ENCODE results near the gene CCDC157. TPM values are rescaled to one million over a fixed set of nuclear protein-coding genes. Genes with fewer than 3 reads are reported as not detected.

The CCDC157 gene
- total and polyA plus RNA-seq, 10 of the 15 experiments (the other 5 are each of a cell fraction or from before 2014, with no cell fraction given) = 0.10 to 2.8 (median 1.2) TPM

- ChIA-PET POLR2A (interaction anchor here (0.9 to 8.7 kb wide), 5 partner anchors 19 to 96 kb away, joined by 3 to 198 read pairs (median 27); partner anchors contain the start of genes CCDC157 and SF3A1), CTCF (interaction anchor here (0.6 to 11.2 kb wide), 4 partner anchors 18 to 225 kb away, joined by 3 to 125 read pairs (median 4); partner anchors contain the start of gene CASTOR1), SMC1A (ENCODE audit: uncharacterized antibody, unreplicated experiment) (interaction anchor here (0.6 to 9.5 kb wide), 11 partner anchors 11 to 95 kb away, joined by 3 to 100 read pairs (median 5); partner anchors contain the start of genes CASTOR1, CCDC157, RNF215 and SF3A1), RAD21 (ENCODE audit: unreplicated experiment) (interaction anchor here (0.9 to 7.7 kb wide), 3 partner anchors 39 to 97 kb away, joined by 3 to 118 read pairs (median 13); partner anchors contain the start of genes CASTOR1 and MTFP1)
- H3K36me3 ChIP-seq (ENCODE audit: control insufficient read depth in 2 of 2, insufficient read depth in 2 of 2, low read length in 1 of 2) = peaks cover 8 to 23% of the 10 kb centered on the region in 2 experiments
- no peak overlapping the region for H3K4me3 ChIP-seq
- no peaks in the 10 kb centered on the region for H4K20me1 ChIP-seq (ENCODE audit: control insufficient read depth, insufficient read depth)
- FAIRE-seq (no peak), ATAC-seq (no peak), DNase-seq (ENCODE audit: low read depth, low spot score) (no peak)
- H3K4me2 ChIP-seq (ENCODE audit: control insufficient read depth, insufficient read depth) = no peak overlapping the region
- H3K27ac ChIP-seq (ENCODE audit: control insufficient read depth, insufficient read depth) = no peak overlapping the region
- H2AFZ ChIP-seq (ENCODE audit: control insufficient read depth, low read depth, low read length) = no peak overlapping the region
- 98% methylated on average over 3 of the region's 3 CpGs for WGBS (ENCODE audit: insufficient coverage, insufficient replicate concordance, low lambda C conversion rate, missing lambda C conversion rate)
- no peak overlapping the region for H3K9ac ChIP-seq (ENCODE audit: control insufficient read depth, insufficient read depth, low read length)
- no peaks in the 10 kb centered on the region for H3K9me3 ChIP-seq (replicated peaks; ENCODE audit: control insufficient read depth, insufficient read depth, low read length)
- H3K27me3 ChIP-seq (replicated peaks in 1 of 2; ENCODE audit: control insufficient read depth in 2 of 2, insufficient read depth in 2 of 2, low read length in 1 of 2) = no peaks in the 10 kb centered on the region
- intact Hi-C loops (cut with micrococcal nuclease; ENCODE audit: unreplicated experiment) = no loop called here
- in situ Hi-C loops (cut with MboI) = no loop called here
- peaks cover 28% of the 10 kb centered on the region for H3K79me2 ChIP-seq (ENCODE audit: control insufficient read depth, insufficient read depth, low read length)
- BruUV-seq (replicated peaks) = no TSS peak
- no peak for TF ChIP-seq EED (IDR thresholded peaks at IDR 0.05; ENCODE audit: low read depth)
- H3K4me1 ChIP-seq (ENCODE audit: control insufficient read depth, insufficient read depth, low read length) = peaks cover 16% of the 10 kb centered on the region
Observed at GRCh38 chr22:30328466-30329049, 28.2 kb upstream of the CCDC157 start.

- Histone ChIP-seq H3K4me3 (no peak overlapping the region), H3K9ac (ENCODE audit: control insufficient read depth, insufficient read depth, low read length) (no peak overlapping the region), H3K27me3 (replicated peaks in 1 of 2; ENCODE audit: control insufficient read depth in 2 of 2, insufficient read depth in 2 of 2, low read length in 1 of 2) (no peaks in the 10 kb centered on the region), H3K9me3 (replicated peaks; ENCODE audit: control insufficient read depth, insufficient read depth, low read length) (no peaks in the 10 kb centered on the region), H3K27ac (ENCODE audit: control insufficient read depth, insufficient read depth) (no peak overlapping the region), H3K4me1 (ENCODE audit: control insufficient read depth, insufficient read depth, low read length) (no peaks in the 10 kb centered on the region), H2AFZ (ENCODE audit: control insufficient read depth, low read depth, low read length) (no peak overlapping the region), H3K4me2 (ENCODE audit: control insufficient read depth, insufficient read depth) (no peak overlapping the region), H4K20me1 (ENCODE audit: control insufficient read depth, insufficient read depth) (no peaks in the 10 kb centered on the region), H3K79me2 (ENCODE audit: control insufficient read depth, insufficient read depth, low read length) (no peaks in the 10 kb centered on the region), H3K36me3 (ENCODE audit: control insufficient read depth in 2 of 2, insufficient read depth in 2 of 2, low read length in 1 of 2) (peaks cover 36 to 57% of the 10 kb centered on the region in 2 experiments)
- ChIA-PET POLR2A (interaction anchor here (0.7 to 1.0 kb wide), 3 partner anchors 20 to 44 kb away, joined by 3 to 4 read pairs (median 3); no protein-coding TSS in a partner anchor), RAD21 (ENCODE audit: unreplicated experiment) (no interaction called here), SMC1A (ENCODE audit: uncharacterized antibody, unreplicated experiment) (interaction anchor here (0.7 kb wide), 1 partner anchor 15 kb away, joined by 3 read pairs; no protein-coding TSS in a partner anchor), CTCF (interaction anchor here (1.0 to 11.2 kb wide), 2 partner anchors 41 to 43 kb away, joined by 3 to 125 read pairs; partner anchors contain the start of gene CASTOR1)
- no TSS peak for BruUV-seq (replicated peaks)
- TF ChIP-seq POLR2AphosphoS5 (IDR thresholded peaks at IDR 0.05; ENCODE audit: low read length) = 0 out of 2 replicates have a peak, but pooled peaks have one; percentile 20
- TF ChIP-seq MLLT1 (IDR thresholded peaks at IDR 0.05) = no peak
- FAIRE-seq = no peak
- DNase-seq (ENCODE audit: low read depth, low spot score) = no peak
- intact Hi-C loops (cut with micrococcal nuclease; ENCODE audit: unreplicated experiment) = no loop called here
- ATAC-seq = no peak
- WGBS (ENCODE audit: insufficient coverage, insufficient replicate concordance, low lambda C conversion rate, missing lambda C conversion rate) = 86% methylated on average over 5 of the region's 5 CpGs
- in situ Hi-C loops (cut with MboI) = no loop called here
Observed at GRCh38 chr22:30332551-30332950, 24.3 kb upstream of the CCDC157 start.
